GM19372 (cell line): ENCODE measurements around the gene TCF15.

Source experiments
- ATAC-seq: cut with Tn5 transposase; IDR thresholded peaks from one replicate; pipeline ENCODE4 v1.9.1; 2021; ENCODE audit warnings: mild to moderate bottlenecking, low read depth, moderate library complexity; ENCODE audit not compliant: unreplicated experiment

The TCF15 gene, protein sequence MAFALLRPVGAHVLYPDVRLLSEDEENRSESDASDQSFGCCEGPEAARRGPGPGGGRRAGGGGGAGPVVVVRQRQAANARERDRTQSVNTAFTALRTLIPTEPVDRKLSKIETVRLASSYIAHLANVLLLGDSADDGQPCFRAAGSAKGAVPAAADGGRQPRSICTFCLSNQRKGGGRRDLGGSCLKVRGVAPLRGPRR

DNA sequence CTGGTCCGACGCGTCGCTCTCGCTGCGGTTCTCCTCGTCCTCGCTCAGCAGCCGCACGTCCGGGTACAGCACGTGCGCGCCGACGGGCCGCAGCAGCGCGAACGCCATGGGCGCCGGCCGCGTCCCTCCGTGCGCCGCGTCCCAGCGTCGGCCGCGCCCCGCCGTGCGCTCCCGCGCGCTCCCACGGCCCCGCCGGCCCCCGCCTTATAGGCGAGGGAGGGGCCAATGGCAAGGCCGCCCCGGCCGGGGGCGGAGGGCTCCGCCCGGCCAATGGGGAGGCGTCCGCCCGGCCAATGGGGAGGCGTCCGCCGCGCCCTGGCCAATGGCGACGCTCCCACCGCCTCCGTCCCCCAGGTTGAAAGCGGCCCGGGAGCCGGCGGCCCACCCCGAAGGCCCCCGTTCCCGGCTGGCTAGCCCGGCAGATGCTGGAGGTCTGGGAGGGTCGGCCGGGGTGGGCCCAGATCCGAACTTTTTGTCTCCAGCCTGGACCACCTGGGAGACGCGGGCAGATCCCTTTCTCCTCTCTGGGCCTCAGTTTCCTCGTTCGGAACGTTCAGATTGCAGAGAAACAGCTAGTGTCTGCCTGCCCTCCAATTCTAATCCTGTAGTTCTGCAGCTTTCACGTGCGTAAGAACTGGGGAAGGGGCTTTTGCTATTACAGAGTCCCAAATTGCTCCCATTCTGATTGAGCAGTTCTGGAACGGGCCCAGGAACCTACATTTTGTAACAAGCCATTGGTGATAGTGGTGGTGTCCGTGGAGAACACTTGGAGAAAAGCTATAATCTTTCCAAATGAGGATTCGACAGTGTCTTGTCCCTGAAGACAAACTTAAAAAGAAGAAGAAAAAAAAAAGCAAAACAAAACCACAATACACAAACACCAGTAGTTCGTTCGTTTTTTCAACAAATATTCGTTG is at the start of gene TCF15:
Gene TCF15 (minus strand): TSS at position 180 of the 917 bp plus-strand sequence. CDS start 72 bp downstream, at position 108.
- ATAC-seq = no peak

DNA sequence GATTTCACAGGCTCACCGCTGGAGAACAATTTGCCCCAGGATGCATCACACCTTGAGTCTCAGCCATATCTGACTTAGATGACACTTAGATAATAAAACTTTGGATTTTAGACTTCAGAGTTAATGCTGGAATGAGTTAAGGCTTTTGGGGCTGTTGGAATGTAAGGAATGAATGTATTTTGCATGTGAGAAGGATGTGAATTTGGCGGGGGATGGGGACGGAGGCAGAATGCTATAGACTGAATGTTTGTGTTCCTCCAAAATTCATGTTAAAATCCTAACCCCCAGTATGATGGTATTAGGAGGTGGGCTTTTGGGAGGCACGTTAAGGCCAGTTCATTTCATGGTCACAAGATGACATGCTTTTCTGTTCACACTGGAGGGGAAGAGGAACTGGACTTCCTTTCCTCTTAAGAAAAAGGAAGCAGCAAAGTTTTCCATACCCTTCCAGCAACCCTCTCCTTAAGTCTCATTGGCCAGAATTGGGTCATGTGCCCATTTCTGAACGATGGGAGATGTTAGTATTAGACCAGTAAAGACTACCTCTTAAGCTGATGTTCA is 48.7 kb upstream of the TCF15 start:
- ATAC-seq = no peak

DNA sequence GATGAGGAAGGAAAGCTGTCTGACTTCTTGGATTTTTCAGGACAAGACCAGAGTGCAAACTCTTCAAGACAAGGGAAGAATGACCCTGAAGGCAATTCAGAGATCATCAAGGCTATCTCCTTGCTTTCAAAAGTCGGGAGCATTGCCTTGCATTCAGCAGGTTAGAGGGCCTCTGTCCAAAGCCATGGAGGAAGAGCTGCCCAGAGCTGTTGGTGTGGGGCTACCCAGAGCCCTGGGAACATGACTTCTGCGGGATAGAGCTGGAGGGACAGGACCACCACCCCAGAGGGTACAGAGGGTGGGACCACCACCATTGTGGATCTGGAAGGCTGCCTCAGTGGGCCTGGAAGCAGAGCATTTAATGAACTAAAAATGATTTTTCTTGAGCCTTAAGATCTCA is 48.1 kb upstream of the TCF15 start:
- no peak for ATAC-seq

DNA sequence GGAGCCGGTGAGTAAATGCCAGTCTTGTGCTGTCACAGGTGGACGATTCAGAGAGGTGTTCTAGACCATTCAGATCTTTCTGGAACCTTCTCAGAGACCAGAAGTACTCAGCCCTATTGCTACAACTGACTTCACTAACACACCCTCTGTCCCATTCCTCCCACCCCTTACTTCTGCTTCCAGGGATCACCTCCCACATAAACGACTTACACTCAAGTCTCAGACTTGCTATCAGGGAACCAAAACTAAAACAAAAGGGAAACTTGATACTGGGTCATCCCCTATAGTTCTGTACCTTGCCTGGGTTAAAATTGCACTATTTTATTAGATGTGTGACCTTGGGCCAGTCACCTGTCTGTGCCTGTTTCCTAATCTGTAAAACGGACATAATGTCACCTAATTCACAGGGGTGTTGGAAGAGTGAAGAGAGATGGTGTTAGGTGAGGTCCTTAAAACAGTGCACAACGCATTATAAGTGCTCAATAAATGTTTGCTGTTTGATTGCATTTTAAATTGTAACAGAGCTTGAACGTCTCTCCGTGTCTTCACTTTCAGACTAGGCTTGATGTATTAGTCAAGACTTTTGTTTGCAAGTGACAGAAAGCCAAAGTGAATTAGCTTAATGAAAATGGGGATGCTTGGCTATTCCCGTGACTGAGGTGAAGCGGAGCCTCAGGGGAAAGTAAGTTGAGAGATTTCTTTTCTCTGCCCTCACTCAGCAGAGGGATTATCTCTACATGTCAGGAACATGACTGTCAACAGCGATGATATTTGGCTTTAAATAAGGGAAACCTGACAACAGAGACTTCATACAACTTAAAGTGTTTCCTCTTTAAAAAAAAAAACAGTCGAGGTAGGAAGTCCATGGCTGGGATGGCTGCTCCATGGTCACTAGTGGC is 45.9 kb upstream of the TCF15 start:
- no peak for ATAC-seq

DNA sequence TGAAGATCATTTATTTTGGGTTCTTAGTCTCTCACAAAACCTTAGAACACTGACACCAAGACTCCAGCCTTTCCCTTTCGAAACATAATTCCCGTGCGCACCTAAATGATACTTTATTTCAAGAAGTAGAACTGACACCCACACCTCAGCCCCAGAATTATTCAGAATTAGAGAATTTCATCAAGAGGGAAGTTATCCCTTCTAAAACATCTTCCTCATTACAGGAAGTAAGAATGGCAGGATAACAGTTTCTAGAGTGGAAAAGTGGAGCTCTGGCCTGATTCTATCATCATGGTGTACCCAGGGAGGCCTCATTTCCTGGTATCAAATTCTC is 44.3 kb upstream of the TCF15 start:
- no peak for ATAC-seq

DNA sequence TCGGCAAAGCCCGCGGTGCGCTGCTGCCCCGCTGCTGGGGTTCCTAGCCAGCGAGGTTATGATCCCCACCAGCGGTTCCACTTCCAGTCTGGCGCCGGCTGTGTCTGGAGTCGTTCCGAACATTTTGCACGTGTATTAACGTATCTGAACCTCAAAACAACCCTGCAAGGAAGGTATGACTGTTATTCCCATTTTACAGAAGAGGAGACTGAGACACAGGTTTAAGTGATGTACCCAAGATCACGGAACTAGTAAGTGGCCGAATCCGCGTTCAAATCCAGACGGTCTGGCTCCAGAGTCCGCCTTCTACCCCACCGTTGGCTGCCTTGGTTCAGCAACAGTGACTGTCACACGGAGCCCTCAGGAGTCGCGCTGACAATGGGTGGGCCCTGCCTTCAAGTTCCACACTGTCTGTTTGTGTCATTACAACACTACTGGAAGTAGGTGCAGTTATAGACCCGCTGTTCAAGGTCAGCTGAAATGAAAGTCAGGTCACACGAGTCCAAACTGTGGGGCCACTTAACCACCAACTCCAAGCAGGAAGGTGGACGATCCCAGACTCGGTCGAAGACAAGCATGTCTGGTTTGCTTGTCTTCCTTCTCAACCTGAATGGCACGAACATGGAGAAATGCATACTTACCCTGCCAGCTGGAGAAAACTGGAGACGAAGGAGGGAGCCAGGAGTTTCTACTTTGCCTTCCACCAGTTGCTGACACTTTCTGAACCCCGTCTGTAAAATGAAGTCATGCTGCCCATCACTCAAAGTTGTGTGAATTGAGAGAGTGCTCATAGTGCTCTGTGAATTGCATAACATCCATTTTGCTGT is 43.7 kb upstream of the TCF15 start:
- ATAC-seq = no peak

DNA sequence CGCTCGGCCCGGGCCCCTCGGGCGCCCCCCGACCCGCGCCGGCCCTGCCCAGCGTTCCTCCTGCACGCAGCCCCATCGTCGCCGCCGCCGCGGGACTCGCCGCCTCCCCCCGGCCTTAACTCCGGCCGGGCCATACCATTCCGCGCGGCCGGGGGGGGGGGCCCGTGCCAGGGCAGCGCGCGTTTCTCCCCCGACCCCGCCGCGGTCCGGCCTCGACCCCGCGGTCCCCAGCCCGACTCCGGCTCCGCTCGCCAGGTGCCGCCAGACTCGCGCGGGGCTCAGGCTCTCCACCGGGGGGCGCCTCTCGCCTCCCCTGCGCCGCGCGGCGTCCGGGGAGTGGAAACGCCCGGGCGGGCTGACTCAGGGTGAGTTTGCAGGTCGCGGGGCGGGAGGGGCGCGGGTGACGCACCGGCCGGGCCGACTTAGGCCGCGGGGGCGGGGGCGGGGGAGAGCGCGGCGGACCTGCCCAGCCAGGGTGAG is 43.0 kb upstream of the TCF15 start, which contains the start of gene SRXN1:
Gene SRXN1 (minus strand): TSS at position 91 of the 480 bp plus-strand sequence. CDS start 15 bp downstream, at position 76.
- ATAC-seq = peak; percentile 92

DNA sequence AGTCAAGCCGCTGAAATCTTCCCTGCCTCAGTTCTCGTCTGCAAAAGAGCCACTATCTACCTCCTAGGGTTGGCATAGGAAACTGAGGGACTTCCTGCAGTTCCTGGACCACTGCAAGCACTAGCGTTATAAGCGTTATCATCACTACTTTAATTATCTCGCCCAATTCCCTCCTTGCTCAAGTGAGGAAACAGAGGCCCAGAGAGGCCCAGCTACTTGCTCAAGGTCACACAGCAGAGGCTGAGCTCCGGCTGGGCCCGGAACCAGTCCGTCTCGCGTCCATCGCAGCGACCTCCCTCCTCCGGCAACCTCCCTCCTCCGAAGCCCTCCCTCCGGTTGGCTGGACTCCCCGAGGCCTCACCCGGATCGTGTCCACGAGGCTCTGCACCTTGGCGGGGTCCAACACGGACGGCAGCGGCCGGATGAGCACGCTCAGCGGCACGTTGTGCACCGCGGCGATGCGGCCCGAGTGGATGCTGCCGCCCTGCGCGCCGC is 42.6 kb upstream of the TCF15 start:
- ATAC-seq = peak; percentile 32

DNA sequence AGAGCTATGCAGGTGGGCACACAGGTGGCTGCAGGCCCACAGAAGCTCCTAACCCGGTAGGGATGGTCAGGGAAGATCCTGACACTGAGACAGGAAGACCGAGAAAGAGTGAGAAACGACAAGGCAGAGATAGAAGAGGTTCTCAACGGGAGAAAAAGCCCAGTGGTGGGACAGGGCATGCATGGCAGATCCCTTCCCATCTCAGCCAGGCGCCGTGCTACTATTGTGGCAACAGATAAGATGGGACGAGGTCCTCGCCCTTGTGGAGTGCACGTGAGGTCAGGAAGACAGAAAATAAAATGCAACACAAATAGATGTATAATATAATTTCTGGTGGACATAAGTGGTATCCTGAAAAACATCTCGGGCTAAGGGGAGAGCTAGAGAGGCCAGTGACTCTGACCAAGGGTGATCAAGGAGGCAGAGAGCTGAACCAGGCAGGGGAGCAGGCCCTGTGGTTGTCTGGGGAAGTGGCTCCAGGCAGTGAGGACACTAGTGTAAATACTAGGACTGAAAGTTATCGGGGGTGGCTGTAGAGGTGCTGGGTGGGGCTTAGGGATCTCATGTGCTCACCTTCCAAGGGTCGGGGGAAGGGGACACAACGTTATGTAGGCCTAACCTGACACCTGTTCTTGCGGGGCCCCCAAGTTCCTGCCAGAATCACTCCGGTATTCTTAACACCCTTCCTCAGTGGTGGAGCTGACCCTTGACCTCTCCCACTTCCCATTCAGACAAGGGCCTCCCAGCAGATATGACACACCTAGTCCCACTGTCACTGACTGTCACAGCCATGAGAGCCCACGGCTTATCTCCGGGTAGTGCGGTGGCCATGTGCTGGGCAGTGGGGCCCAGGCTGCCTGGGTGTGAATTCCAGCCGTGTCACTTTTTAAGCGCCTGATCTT is 41.9 kb upstream of the TCF15 start:
- no peak for ATAC-seq

DNA sequence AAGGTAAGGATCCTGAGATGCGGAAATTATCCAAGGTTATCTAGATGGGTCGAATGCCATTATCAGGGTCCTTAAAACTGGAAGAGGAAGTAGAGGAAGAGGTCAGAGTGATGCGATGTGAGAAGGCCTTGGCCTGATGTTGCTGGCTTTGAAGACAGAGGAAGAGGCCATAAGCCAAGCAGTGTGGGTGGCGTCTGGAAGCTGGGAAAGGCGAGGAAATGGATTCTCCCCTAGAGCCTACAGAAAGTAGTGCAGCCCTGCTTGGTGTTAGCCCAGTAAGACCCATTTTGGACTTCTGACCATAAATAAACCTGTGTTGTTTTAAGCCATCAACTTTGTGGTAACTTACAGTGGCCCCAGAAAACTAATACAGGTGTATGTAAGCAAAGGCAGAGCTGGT is 40.8 kb upstream of the TCF15 start:
- ATAC-seq = no peak

DNA sequence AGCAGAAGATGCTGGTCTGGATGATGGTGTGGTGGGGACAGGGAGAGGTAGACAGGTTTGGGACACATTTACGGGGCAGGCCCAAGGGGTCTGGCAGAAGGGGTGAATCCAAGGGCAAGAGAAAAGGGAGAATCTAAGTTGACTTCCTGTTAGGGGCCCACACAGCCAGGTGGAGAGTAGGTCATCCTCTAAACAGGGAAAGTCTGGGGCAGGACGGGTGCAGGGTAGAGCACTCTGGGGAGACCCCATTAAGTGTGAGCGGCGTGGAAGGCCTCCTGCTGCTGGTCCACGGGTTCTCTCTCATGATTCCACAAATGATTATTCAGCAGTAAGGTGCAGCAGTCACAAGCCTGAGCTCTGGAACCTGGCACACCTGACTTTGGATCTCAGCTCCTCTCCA is 40.2 kb upstream of the TCF15 start:
- no peak for ATAC-seq

DNA sequence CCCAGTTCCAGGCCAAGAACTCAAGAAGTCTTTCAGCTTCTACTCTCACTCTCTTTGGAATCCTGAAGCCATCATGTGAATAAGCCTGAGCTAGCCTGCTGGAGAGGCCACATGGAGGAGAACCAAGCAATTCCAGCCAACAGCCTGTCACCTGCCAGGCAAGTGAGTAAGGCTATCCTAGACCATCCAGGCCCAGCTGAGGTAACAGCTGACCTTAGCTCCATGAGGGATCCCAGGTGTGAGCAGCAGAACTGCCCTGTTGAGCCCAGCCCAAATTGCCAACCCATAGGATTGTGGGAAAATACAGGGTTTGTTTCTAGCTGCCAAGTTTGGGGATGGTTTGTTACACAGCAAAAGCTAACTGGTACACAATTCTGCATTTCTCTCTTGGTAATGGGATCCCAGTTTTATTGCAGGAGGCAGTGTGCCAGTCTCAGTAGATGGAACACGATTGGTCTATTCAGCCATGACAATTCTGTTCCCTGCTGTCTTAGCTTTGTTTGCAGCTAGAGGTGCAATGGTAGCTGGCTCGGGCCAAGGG is 37.4 kb upstream of the TCF15 start:
- no peak for ATAC-seq

DNA sequence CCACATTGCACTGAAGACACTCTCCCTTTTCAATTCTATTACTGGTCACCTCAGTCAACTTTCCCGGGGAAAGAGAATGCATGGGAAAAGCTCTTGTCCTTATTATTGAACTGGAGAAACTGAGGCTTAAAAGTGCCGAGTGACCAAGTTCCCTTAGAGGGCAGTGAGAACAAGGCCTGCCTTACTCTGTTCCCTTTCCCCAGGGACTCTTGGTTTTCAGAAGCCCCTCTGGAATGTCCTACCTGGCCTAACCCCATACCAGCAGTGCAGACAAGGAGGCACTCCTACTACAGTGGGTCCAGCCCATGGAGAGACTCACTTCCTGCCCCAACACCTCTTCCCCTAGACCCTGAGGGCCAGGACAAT is 36.7 kb upstream of the TCF15 start:
- ATAC-seq = no peak

DNA sequence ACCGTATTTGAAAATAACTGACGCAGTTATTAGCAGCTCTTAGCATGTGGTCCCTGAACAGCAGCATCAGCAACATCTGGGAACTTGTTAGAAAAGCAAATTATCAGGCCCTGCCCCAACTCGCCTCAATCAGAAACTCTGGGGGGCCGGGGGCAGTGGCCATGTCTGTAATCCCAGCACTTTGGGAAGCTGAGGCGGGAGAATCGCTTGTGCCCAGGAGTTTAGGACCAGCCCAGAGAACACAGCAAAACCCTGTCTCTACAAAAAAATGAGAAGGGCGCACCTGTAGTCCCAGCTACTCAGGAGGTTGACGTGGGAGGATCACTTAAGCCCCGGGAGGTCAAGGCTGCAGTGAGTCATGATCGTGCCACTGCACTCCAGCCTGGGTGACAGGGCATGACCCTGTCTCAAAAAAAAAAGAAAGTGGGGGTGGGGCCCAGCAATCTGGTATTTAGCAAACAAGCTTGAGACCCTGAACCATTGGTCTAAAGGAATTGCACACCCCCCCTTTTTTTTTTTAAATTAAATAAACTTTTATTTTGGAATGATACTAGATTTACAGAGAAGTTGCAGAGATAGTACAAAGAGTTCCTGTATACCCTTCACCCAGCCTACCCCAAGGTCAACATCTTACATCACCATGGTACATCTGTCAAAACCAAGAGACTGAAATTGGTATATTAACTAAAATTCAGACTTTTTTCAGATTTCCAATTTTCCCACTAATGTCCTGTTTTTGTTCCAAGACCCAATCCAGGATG is 36.2 kb upstream of the TCF15 start:
- ATAC-seq = no peak

DNA sequence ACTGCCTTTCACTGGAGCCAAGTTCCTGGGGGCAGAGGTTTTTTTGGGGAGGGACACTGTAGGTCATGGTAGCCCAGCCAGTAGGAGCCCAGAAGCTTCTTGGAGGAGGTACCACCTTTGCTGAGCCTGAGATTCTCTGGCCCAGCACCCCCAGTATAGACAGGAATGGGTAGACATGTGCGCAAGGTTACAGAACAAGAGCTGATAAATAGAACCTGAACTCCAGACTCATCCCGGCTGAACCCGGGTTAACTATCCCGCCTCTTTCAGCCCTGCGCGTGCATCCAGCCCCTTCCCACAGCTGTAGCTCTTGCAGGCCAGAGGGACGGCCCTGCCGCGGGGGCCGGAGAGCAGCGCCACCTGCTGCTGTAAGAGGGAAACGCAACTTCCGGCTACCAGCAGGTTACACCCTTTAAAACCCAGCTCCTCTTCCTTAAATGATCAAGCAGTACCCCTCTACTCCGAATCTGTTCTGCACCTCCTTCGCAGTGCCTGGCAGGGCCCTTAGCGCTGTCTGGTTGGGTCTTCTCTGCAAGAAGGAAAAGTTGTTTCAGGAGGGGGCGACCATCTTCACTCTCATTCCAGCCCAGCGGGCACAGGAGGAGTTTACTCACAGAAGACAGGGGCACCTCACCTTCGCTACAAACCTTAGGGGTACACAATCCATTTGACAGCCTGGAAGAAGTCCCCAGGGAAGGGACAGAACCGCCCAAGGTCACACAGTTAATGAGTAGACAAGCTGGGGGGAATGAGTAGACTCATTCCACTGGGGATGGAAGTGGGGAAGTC is 35.4 kb upstream of the TCF15 start:
- ATAC-seq = no peak

DNA sequence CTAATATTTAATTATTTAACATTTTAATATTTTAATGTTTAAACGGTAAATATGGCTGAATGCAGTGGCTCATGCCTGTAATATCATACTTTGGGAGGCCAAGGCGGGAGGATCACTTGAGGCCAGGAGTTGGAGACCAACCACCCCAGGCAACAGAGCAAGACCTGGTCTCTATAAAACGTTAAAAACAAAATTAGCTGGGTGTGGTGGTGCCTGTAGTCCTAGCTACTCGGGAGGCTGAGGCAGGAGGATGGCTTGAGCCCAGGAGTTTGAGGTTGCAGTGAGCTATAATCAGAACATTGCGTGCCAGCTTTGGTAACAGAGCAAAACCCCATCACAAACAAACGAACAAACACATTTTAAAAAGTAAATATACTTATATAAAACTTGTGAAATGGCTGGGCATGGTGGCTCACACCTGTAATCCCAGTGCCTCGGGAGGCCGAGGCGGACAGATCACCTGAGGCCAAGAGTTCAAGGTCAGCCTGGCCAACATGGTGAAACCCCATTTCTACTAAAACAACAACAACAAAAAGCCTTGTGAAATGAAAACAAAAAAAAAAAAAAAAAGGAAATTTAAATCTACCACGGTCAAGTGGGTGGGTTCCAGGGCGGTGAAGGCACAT is 34.7 kb upstream of the TCF15 start:
- ATAC-seq = no peak
